GM19023 (cell line): ENCODE measurements around the gene TLE5.
"Not testable (repeated sequence)": the region's sequence is repeated elsewhere in the genome, so short reads cannot be mapped to it uniquely, and the experiment has no call there.

Experiments used
- ATAC-seq: cut with Tn5 transposase; IDR thresholded peaks from one replicate; pipeline ENCODE4 v1.9.1; 2021; ENCODE audit warnings: mild to moderate bottlenecking, moderate library complexity; ENCODE audit not compliant: unreplicated experiment

The TLE5 gene

DNA sequence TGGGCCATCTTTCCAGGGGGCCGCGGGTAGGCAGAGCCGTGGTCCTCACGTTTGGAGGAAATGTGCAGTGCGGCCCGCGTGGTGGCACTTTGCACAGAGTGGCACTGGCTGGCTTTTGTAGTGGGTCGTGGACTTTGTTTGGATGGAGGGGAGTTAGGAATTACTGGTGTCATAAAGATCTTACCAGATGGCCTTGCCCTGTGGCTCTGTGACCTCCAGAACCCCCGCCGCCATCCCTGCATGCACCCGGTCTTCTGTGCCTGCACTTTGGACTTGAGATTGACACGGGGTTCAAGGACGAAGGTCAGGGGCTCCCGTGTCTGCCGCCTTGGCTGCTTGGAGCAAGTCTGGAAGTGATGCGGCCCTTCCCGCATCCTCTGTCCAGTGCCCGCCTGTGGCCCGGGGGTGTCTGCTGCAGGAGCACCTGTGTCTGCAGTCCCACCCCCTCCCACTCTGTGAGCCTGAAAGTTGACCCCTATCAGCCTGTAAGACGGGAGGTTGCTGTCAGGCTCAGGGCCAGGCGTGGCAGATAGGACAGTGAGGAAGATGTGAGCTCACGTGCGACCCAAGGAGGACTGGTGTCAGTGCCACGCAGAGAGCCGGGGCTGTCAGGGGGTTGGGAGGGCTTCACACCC, 34.1 kb upstream of the TLE5 start:
- no peak for ATAC-seq

DNA sequence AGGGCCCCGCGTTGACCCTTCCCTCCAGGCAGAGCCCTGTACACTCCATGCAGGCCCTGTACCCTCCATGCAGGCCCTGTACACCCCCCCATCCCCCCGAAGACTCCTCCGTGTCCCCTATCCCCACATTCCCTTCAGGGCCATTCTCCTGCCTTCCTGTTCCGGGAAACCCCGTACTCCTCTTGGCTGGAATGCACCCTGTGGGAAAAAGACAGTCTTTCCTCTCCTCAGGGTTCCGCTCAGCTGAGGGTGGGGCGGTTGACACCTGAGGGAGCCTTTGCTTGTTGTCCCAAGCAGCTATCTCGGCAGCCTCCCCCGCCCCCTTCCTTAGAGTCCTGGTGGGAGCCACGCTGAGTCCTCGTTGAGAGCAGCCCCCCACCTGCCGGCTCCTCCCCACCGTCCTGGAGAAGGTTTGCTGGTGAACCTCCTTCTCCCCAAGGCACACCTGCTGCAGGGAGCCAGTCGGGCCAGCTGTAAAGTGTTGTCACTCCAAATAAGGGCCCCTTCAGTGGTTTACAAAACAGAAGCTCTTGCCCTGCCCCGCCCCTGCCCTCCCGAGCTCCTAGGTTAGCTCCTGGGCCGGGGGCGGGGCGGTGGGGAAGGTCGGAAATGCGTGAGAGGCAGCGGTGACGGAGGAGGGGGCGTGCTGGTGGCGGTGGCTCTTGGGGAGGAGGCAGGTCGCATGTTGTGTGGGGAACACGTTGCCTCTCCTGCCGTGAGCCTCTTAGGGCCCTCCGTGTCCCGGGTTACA, 33.3 kb upstream of the TLE5 start:
- no peak for ATAC-seq

DNA sequence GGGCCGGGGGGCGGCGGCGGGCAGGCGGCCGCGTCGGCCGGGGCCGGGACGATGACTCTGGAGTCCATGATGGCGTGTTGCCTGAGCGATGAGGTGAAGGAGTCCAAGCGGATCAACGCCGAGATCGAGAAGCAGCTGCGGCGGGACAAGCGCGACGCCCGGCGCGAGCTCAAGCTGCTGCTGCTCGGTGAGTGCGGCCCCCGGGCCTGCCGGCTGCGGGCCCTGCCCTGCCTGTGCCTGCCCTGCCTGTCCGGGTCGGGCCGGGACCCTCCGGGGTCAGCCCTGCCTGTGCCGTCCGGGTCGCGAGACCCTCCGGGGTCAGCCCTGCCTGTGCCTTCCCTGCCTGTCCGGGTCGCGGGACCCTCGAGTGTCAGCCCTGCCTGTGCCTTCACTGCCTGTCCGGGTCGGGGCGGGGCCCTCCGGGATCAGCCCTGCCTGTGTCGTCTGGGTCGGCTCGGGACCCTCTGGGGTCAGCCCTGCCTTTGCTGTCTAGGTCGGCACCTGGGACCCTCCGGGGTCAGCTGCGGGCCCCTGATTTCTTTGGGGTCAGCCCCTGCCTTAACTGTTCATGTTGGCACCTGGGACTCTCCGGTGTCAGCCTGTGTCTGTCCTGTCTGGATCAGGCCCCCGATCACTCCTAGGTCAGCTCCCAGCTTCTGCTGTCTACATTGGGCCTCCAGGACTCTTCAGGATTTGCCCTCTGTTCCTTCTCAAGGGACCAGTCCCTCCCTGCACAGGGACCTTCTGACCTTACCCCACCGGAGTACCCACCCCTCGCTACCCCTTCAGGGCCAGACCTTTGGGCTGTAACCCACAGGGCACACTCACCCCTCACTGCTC, 32.5 kb upstream of the TLE5 start:
- ATAC-seq: peak; percentile 12

DNA sequence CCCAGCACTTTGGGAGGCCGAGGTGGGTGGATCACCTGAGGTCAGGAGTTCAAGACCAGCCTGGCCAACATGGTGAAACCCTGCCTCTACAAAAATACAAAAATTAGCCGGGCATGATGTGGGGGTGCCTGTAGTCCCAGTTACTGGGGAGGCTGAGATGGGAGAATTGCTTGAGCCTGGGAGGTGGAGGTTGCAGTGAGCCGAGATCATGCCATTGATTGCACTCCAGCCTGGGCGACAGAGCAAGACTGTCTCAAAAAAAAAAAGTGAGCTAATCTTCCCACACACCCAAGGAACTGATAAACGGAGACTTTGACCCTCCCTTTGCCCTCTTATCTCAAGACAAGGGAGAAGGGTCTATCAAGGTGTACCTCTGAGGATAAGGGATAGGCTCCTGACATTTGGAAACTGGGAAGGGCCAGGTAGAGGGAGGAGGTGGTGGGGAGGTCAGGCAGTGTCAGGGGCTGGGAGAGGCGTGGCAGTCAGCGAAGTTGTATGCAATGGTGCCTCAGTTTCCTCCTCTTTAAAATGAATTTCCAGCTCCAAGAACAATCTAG, 27.1 kb upstream of the TLE5 start:
- not testable (repeated sequence) for ATAC-seq

DNA sequence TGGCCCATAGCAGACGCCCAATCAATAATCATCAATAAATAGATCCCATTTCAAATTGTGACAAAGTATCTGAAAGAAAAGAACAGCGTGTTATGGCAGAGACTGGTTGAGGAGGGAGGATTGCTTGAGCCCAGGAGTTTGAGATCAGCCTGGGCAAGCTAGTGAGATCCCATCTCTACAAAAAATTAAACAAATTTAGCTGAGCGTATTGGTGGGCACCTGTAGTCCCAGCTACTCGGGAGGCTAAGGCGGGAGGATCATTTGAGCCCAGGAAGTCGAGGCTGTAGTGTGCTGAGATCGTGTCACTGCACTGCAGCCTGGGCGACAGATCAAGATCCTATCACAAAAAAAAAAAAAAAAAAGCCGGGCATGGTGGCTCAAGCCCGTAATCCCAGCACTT, 25.5 kb upstream of the TLE5 start:
- ATAC-seq: no peak

DNA sequence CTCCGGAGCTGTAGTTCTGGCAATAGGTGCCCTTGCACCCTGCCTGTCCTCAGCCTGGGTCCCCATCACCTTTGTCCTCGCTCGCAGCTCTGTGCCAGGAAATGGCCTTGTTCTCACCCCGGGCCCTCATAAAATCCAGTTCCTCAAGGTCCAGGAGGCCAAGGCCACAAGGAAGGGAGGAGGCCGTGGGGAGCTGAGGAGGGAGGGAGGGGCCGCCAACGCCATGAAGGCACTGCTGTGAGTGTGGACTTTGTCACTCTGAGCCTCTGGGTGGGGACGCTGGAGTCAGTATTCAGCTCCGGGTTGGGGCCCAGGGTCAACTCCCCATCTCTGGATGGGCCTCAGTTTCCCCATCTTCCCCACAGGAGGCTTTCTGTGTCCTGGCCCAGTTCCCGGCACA, 22.6 kb upstream of the TLE5 start:
- ATAC-seq: no peak

DNA sequence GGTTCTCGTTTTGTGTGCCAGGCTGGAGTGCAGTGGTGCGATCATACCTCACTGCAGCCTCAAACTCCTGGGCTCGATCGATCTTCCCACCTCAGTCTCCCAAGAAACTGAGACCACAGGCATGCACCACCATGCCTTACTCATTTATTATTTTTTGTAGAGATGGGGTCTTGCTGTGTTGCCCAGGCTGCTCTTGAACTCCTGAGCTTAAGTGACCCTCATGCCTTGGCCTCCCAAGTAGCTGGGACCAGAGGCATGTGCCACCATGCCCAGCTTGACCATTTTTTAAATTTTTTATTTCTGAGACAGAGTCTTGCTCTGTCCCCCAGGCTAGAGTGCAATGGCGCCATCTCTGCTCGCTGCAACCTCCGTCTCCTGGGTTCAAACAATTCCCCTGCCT, 21.7 kb upstream of the TLE5 start:
- no peak for ATAC-seq

DNA sequence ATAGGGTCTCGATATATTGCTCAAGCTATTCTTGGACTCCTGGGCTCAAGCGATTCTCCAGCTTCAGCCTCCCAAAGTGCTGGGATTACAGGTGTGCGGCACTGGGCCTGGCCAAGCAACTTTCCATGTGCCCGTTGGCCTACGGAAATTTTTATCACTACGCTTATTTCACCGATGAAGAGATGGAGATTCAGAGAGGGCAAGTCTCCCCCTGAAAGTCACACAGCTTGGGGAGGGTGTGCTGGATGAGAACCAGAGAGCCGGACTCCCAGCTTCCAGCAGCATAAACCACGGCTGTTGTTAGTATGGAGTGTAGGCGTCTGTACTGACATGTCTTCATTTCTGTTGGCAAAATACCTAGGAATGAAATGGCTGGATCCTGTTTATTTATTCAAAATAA, 20.0 kb upstream of the TLE5 start:
- no peak for ATAC-seq

DNA sequence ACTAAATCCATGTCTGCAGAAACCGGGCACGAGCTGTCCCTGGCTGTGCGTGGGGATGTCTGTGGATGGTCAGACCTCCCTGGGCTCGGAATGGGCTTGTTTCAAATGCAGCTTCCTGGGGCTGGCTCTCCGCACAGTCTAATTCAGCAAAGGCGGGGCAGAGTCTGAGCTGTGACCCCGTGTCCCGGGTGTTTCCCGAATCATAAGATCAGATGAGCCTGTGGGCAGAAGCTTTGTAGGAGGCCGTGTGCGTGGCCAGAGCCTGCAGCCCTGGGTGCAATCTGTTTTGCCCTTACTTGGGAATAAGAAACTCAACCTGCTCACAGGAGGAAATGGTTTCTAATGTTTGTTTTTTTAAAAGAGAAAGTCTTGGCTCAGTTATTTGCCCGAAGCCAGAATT, 18.0 kb upstream of the TLE5 start:
- no peak for ATAC-seq

DNA sequence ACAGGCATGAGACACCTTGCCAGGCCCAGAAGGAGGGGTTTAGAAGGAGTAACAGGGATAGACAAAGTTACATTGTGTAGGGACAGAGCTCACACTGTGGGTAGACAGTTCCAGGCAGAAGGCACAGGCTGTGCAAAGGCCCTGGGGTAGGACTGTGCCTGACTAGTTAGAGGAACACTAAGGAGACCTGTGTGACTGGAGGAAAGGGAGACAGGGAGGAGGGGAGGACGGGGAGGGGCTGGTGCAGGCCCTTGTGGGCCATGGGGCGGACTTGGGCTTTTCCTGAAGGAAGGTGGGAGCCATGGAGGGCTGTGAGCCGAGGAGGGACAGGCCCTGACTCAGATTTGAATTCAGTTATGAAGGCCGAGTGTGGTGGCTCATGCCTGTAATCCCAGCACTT, 17.3 kb upstream of the TLE5 start:
- no peak for ATAC-seq

DNA sequence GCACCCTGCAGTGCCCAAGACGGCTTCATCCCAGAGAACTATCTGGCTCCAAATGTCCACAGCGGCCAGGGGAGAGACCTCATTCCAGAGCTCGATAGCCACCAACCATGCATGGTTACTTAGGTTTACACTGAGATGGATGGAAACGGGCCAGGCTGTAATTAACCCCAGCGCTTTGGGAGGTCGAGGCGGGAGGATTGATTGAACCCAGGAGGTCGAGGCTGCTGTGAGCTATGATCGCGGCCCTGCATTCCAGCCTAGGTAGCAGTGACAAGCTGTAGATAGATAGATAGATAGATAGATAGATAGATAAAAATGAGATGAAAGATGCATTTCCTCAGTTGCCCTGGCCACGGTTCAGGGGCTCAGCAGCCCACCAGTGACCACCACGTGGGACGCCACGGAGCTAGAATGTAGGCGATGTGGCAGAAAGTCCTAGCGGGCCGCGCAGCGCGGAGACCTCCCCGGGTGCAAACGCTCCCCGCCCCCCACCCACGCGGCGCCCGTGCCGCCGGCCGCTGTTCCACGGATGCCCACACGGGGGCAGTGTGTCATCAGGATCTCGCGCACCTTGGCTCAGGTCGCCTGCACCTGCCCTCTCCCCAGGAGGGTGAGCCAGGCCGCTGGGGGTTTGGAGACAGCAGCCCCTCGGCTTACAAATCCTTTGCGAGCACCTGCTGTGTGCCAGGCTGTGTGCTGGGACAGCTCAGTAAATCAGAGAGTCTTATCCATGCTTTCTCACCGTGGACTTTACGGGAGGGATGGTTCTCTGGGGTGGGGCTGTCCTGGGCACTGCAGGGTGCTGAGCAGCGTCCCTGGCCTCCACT, 13.5 kb upstream of the TLE5 start:
- ATAC-seq: no peak

DNA sequence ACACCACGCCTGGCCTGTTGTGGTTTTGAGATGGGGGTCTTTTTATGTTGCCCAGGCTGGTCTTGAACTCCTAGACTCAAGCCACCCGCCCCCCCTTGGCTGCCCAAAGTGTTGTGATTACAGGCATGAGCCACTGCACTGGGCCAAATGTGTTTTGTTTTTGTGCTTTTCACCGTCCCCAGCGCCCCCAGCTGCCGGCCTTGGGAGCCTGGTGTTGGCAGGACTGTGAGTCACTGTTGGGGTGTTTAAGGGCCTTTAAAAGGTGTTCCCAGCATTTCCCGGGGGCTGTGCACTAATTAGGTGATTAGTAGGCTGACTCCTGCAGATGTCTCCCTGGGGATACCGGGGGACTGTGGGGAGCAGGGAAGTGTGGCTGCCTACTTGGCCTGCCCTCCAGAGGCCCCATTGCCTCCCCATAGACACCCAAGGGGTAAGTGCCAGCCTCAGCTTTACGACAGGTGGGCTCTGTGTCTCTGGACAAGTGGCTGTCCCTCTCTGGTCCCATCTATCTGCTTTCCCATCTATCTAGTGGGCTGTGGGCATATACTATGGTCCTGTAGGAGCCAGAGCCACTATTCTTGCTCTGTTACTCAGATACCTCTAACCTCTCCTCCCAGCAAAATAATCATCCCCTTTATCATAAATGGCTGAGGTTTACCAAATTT, 11.8 kb upstream of the TLE5 start:
- ATAC-seq: no peak

DNA sequence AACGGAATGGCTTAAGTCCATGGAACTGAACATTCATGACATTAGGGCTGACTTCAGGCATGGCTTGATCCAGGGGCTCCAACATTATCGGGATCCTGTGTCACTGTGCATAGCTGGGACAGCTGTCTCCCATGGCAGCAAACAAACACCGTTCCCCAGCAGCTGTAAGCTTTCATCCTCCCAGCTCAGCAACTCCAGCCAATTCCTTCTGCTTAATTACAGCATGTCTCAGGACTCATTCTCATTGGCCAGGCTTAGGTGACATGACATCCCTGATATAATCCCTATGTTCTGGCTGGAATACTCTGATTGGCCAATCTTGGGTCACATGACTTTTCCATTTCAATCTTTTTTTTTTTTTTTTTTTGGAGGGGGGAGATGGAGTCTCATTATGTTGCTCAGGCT, 10.9 kb upstream of the TLE5 start:
- no peak for ATAC-seq

DNA sequence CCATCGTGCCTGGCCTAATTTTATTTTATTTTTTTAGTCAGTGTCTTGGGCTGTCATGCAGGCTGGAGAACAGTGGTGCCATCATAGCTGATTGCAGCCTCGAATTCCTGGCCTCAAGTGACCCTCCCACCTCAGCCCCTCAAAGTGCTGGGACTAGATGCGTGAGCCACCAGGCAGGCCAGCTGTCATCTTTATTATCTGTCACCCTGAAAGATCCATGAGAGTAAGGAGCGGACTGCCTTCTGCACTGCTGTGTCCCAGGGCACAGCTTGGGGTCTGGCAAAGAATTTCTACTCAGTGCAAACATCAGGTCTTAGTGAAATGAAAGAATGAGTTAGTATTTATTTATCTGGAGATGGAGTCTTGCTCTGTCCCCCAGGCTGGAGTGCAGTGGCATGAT, 9.5 kb upstream of the TLE5 start:
- ATAC-seq: no peak

DNA sequence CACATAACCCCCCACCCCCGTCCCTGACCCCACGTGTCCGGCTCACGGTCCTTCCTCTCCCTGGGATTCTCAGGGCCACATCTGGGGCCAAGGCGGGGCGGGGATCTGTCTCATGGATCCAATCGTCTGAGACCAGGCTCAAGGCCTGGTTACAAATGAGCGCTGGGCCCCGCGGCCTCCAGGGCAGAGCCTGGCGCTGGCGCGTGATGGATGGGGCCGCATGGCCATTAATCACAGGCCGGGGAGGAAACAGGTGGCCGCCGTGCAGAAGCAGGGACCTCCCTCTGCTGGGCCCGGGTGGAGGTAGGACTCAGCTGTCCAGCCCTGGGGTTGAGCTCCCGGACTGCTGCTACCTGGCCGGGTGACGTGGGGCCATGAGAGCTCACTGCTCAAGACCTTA, 5.8 kb upstream of the TLE5 start:
- no peak for ATAC-seq

DNA sequence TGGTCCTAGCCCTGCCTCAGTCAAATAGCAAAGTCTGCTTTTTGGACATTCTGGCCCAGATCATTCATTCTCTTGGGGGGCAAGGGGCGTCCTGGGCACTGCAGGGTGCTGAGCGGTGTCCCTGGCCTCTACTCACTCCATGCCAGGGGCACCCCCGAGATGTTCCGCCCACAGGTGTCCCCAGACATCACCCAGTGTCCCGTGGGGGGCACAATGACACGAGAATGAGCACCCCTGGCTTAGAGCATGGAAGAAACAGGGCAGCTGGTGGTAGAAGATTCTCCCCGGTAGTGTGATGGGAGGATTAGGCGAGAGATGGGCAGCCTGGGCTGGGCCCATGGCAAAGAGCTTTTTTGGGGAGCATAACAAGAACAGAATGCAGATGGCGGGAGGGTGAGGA, 5.3 kb upstream of the TLE5 start:
- no peak for ATAC-seq

DNA sequence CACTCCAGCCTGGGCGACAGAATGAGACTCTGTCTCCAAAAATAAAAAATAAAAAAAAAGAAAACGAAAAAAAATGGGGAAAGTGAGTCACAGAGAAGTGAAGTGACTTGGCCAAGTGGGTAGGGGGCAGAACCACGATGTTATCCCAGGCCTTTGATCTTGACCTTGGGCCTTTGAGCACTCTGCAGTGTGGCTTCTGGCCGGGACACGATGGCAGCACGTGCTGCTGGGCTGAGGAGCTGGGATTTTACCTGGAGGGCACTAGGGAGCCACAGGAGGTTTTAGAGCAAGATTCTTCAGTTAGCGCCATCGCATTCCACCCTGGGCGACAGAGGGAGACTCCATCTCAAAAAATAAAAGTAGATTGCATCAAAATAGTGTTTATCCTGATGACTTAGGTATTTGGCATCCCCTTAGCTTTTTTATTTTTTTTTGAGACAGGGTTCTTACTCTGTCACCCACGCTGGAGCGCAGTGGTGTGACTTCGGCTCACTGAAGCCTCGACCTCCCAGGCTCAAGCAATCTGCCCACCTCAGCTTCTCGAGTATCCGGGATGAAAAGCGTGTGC, 4.3 kb upstream of the TLE5 start:
- ATAC-seq: no peak

DNA sequence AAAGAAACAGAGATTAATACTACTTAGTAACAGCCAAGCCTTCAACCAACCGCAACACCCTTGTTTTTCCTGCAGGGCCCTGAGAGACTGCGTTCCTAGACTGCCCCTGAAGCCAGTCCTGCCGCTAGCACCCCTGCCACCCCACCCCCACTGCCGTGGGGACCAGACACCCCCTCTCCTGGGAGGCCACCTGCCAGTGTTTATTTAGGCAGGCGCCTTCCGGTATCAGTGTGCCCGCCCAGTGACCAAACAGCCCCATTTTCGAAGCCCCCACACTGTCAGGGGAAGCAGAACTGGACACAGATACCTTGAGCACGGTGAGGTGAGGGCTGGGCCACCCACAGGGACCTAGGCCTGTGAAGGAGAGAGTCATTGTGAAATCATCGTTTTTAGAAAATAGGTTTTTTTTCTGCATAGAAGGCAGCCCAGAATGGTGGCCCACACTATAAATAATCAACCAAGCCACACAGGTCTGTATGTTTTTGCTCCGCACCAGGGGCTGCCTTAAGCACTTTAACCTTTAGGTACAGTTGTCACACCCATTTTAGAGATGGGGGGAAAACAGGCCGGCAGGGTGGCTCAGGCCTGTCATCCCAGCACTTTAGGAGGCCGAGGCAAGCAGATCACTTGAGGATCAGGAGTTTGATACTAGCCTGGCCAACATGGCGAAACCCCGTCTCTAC, 3.5 kb upstream of the TLE5 start:
- no peak for ATAC-seq

DNA sequence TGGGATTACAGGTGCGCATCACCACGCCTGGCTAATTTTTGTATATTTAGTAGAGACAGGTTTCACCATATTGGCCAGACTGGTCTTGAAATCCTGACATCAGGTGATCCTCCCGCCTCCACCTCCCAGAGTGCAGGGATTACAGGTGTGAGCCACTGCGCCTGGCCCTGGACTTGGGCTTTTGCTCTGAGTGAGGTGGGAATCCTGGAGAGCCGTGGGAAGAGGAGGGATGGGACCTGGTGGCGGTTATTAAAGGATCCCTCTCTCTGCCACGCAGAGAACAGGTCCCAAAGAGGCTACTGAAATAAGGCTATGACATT, 1.7 kb upstream of the TLE5 start:
- no peak for ATAC-seq
